Measurements from ENCODE around the gene FAM222B. TPM values are rescaled to one million over a fixed set of nuclear protein-coding genes. Genes with fewer than 3 reads are reported as not detected.
"Not testable (repeated sequence)": the region's sequence is repeated elsewhere in the genome, so short reads cannot be mapped to it uniquely, and the experiment has no call there.

FAM222B gene
- total RNA-seq, 1 experiment from 2014 or later, result 39.5 TPM

GRCh38 chr17:28848667-28849066, 6.1 kb upstream of the FAM222B start:
- intact Hi-C loops (cut with micrococcal nuclease; ENCODE audit: unreplicated experiment), result loop anchor here (1.0 kb wide), 1 partner anchor 31 kb away; no protein-coding TSS in a partner anchor
- H3K36me3 ChIP-seq (ENCODE audit: control insufficient read depth, insufficient read depth, low read length); POLR2A ChIA-PET; H3K27ac Mint-ChIP-seq (ENCODE audit: unreplicated experiment); BruUV-seq (replicated peaks); H3K4me3 ChIP-seq (ENCODE audit: low read depth, low read length); H3K27me3 Mint-ChIP-seq (ENCODE audit: insufficient read depth, unreplicated experiment); H3K4me1 Mint-ChIP-seq (ENCODE audit: low read depth, unreplicated experiment); H3K36me3 Mint-ChIP-seq (ENCODE audit: insufficient read depth, unreplicated experiment); H3K4me1 ChIP-seq; H3K9me3 ChIP-seq; DNase-seq; H3K4me3 Mint-ChIP-seq (ENCODE audit: unreplicated experiment); H3K9me3 Mint-ChIP-seq (ENCODE audit: unreplicated experiment); H3K27me3 ChIP-seq (replicated peaks; ENCODE audit: control insufficient read depth, insufficient read depth, low read length): not testable (repeated sequence)
- peak; percentile 20 to 83 for TF ChIP-seq CTCF (IDR thresholded peaks at IDR 0.05; ENCODE audit: insufficient read depth in 1 of 2, low read depth in 1 of 2, low read length in 1 of 2, severe bottlenecking in 1 of 2, unreplicated experiment in 1 of 2)
- CTCF ChIA-PET, result interaction anchor here (1.2 to 1.4 kb wide), 2 partner anchors 23 to 85 kb away, joined by 4 to 8 read pairs; no protein-coding TSS in a partner anchor

- POLR2A ChIA-PET; H3K27me3 Mint-ChIP-seq (ENCODE audit: insufficient read depth, unreplicated experiment); BruUV-seq (replicated peaks); H3K36me3 ChIP-seq (ENCODE audit: control insufficient read depth, insufficient read depth, low read length); H3K4me3 Mint-ChIP-seq (ENCODE audit: unreplicated experiment); DNase-seq; H3K4me1 Mint-ChIP-seq (ENCODE audit: low read depth, unreplicated experiment); H3K36me3 Mint-ChIP-seq (ENCODE audit: insufficient read depth, unreplicated experiment); CTCF ChIA-PET; H3K27ac Mint-ChIP-seq (ENCODE audit: unreplicated experiment); H3K9me3 ChIP-seq; H3K27me3 ChIP-seq (replicated peaks; ENCODE audit: control insufficient read depth, insufficient read depth, low read length); H3K9me3 Mint-ChIP-seq (ENCODE audit: unreplicated experiment); H3K4me3 ChIP-seq (ENCODE audit: low read depth, low read length); intact Hi-C loops (cut with micrococcal nuclease; ENCODE audit: unreplicated experiment); H3K4me1 ChIP-seq: not testable (repeated sequence)
These were observed 4.1 kb upstream of the FAM222B start for GRCh38 chr17:28846699-28847098.

GRCh38 chr17:28846231-28846630, 3.6 kb upstream of the FAM222B start:
- BruUV-seq (replicated peaks), result no TSS peak

More at GRCh38 chr17:28846231-28846630, 3.6 kb upstream of the FAM222B start:
- no peaks in the 10 kb centered on the region for H3K27me3 ChIP-seq (replicated peaks; ENCODE audit: control insufficient read depth, insufficient read depth, low read length)
- H3K36me3 ChIP-seq (ENCODE audit: control insufficient read depth, insufficient read depth, low read length), result no peaks in the 10 kb centered on the region
- ChIA-PET POLR2A (no interaction called here), CTCF (interaction anchor here (1.2 kb wide), 1 partner anchor 33 kb away, joined by 3 read pairs; no protein-coding TSS in a partner anchor)
- Mint-ChIP-seq H3K27me3 (ENCODE audit: insufficient read depth, unreplicated experiment) (no peaks in the 10 kb centered on the region), H3K9me3 (ENCODE audit: unreplicated experiment) (no peaks in the 10 kb centered on the region), H3K36me3 (ENCODE audit: insufficient read depth, unreplicated experiment) (no peaks in the 10 kb centered on the region), H3K4me1 (ENCODE audit: low read depth, unreplicated experiment) (no peaks in the 10 kb centered on the region), H3K4me3 (ENCODE audit: unreplicated experiment) (no peak overlapping the region), H3K27ac (ENCODE audit: unreplicated experiment) (no peak overlapping the region)
- H3K9me3 ChIP-seq, result no peaks in the 10 kb centered on the region
- H3K4me1 ChIP-seq, result peaks cover 3% of the 10 kb centered on the region
- DNase-seq, result no peak
- intact Hi-C loops (cut with micrococcal nuclease; ENCODE audit: unreplicated experiment), result no loop called here
- H3K4me3 ChIP-seq (ENCODE audit: low read depth, low read length), result no peak overlapping the region
- no peak for TF ChIP-seq CTCF (IDR thresholded peaks at IDR 0.05; ENCODE audit: insufficient read depth in 1 of 2, low read depth in 1 of 2, low read length in 1 of 2, severe bottlenecking in 1 of 2, unreplicated experiment in 1 of 2)

Measured in Caco-2 (cell line).